HL-60/S4 treated with phorbol 12-myristate 13-acetate at 8.2 ng/mL for 4 days and 3 days (cell line): ENCODE measurements around the gene TESMIN.

Experiments
- in situ Hi-C: fragments of 300-500 bp; cut with MboI; formaldehyde crosslinking; loops from 2 replicates; pipeline ENCODE4 v1.15.0; 2022; ENCODE audit warnings: low sequenced_read_pairs

The TESMIN gene

DNA sequence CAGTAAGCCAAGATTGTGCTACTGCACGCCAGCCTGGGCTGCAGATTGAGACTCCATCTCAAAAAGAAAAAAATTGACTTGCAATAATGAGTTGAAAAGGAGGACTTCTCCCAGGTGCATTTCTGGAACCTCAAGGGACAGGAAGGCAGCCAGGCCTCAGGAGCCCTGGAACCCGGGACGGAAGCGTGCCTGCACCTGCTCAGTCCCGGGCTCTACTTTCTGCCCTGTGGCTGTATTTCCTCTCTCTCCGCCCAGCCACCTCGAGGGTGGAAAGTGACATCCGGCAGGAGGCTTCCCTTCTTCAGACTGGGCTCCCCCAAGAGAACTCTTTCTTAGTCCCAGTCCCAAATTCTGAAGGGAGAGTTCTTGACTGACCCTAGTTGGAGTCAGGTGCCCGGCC, 87.2 kb downstream of the TESMIN start:
- in situ Hi-C loops, result no loop called here

DNA sequence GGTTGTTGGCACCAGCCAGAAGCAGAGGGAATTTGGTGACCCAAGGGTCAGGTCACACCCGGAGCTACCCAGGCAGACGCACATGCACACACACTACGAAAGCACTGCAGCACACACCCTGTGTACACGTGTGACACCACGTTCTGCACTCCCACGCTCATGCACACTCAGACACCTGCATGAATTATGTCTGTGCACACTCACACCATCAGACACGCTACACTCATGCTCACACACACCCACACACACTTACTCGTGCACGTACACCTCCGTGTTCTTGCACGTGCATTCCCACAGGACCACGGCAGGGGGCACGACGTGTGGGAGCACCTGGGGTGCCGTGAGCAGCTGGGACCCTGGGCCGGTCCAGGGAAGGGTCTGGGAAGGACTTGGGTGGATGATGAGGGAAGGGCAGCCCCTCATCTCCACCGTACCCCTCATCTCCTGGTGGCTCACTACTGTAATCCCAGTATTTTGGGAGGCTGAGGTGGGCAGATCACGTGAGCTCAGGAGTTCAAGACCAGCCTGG, 87.8 kb downstream of the TESMIN start:
- in situ Hi-C loops, result no loop called here

DNA sequence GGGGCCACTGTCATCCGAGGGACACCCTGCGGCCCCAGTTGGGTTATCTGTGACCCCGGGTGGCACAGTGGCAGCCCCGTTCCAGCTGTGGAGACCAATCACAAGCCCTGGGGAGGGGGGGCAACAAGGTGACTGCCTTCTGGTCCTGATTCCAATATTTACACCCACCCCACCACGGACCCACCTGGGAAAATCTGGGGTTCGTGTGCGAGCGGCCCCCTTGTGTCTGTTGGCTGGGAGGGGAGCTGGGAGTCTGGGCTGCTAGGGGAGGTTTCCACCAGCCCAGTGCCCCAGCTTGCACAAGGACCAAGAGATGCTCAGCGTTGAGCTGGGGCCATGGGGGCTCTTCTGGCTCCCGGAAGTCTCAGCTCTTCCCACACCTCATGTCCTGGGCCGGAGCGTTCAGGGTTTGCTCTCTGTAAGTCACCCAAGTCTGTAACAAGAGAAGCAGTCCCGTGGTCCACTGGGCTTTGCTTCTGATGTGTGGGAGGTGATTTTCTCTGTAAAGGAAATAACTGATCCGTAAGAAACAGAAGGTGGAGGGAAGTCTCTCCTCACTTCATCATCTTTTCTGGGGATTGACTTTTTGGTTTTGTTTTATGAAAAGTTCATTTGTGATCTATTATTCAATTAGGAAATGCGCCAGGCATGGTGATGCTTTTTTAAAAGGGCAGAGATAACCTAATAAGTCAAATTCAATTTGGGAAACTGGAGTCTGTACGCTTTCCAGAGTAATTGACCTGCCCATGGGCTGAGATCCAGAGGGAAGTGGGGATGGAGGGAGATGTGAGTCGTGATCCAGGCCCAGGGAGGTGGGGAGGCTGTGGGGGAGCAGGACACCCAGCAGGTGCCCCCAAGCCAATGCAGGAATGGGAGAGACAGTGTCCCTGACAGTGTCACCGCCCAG, 89.4 kb downstream of the TESMIN start:
- in situ Hi-C loops, result no loop called here

DNA sequence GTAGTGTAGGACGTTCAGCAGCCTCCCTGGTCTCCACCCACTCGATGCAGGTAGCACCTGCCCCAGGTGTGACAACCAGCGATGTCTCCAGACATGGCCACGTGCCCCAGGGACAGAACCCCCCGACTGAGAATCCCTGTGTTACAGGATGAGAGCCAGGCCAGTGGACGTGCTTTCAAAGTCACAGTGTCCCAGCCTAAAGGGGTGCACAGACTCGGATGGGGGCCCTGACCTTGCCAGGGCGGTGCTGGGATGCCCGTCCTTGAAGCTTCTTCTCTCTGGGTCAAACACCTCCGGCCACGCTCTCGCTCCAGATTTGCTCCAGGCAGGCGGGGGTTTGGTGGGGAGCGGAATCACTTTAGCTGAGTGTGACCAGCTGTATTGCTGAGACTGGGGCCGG, 90.3 kb downstream of the TESMIN start:
- in situ Hi-C loops, result no loop called here

DNA sequence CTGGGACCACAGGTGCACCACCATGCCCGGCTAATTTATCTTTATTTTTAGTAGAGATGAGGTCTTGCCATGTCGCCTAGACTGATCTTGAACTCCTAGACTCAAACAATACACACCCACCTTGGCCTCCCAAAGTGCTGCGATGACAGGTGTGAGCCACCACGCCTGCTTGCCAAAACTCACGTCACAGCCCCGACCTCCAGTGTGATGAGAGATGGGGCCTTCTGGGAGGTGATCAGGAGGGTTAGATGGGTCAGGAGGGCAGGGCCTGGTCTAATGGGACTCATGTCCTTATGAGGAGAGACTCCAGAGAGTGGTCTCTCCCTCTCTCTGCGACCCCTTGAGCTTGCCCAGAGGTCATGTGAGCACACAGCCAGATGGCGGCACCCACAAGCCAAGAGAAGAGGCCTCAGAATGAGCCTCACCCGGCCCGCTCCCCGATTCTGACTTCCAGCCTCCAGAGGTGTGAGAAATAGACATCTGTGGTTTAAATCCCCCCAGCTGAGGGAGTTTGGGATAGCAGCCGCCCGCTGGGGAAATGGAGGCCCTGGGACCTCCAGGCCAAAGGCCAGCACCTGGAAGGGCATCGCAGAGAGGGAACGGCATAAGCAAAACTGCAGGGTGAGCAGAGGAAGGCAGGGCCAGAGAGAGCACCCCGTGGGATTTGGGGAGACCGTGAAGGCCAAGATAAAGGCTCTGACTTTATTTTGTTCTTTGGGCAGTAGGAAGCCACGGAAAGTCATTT, 91.1 kb downstream of the TESMIN start:
- in situ Hi-C loops, result no loop called here

DNA sequence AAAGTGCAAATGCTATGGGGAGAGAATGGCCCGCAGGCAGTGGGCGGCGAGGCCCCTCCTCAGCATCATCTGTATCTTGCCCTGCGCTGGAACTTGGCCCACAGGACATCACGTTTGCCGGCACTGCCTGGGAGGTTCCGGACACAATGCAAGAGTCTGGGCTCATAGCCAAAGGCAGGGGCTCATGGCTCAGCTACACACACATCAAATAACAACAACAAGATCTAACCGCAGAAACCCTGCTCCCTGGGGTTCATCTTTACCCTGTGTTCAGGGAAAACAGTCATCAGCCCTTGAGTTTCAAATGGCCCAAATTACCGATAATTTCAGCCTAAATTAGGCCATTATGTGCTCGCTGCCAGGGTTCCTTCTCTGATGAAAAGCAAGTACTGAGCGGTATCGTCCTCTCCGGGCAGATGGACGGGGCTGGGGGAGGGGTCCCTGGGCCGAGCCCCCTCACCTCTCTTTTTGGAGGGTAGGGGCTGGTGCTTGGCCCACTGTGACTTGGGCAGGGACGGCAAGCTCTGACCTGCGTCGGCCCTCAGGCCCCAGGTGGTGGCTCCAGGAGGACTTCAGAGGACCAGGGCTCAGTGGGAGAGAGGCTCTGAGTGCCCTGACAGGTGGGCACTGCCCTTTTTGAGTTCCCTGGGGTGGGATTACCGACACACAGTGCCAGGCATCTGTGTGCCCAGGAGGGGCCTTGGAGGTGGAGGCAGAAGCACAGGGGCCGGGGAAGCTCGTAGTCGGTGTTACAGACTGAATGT, 92.0 kb downstream of the TESMIN start:
- in situ Hi-C loops, result no loop called here

DNA sequence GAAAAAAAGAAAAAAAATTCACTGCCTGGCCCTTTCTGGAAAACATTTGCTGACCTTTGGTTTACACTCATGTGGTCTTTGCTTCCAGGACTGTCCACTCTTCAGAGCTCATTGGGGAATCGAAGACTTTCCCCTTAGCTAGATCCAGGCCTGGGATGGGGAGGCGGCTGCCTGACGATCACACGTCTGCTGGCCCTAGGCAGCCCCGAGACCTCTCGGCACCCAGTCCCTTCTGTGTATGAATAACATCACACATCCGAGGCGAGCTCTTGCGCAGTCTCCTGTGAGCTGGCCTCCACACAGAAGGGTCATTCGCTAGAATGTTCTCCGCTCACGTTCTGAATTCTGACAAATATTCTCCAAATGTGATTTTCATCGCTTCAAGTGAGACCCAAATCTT, 92.7 kb downstream of the TESMIN start:
- in situ Hi-C loops, result no loop called here

DNA sequence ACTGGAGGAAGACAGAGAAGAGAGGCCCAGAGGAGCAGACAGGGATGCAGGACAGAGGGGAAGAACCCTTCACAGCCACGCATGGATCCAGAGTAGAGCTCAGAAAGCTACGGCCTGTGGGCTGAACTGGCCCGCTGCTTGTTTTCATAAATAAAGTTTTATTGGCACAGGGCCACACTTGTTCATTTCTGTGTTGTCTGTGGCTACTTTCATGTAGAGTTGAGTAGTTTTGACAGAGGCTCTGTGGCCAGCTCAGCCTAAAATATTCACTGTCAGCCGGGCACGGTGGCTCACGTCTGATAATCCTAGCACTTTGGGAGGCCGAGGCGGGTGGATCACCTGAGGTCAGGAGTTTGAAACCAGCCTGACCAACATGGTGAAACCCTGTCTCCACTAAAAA, 93.2 kb downstream of the TESMIN start:
- in situ Hi-C loops, result no loop called here
